Embryonic facial prominence (tissue), 1 donor: ENCODE results near the gene SNX21.
"Not testable (repeated sequence)": the region's sequence is repeated elsewhere in the genome, so short reads cannot be mapped to it uniquely, and the experiment has no call there.

ENCODE experiments used
- DNase-seq: peaks from one replicate; pipeline ENCODE4 v3.0.0-alpha.2; 2016; ENCODE audit errors: extremely low spot score

Gene SNX21

DNA sequence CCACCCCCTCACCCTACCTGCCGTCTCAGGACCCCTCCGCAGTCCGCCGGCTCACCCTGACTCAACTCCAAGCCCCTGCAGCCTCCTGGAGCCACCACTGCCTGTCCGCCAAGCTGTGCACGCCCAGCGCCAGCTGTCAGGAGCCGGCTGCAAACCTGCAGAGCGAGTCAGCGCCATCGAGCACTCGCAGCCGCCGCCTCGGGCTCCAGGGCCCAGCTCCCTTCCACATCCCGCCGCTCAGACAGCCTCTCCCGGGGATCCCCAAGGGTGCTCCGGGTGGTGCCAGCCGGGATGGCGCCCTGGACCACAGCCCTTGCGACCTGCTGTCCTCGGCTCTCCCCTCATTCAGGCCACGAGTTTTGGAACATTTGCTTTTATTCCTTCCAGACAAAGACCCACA, 10.7 kb upstream of the SNX21 start:
- no peak for DNase-seq

DNA sequence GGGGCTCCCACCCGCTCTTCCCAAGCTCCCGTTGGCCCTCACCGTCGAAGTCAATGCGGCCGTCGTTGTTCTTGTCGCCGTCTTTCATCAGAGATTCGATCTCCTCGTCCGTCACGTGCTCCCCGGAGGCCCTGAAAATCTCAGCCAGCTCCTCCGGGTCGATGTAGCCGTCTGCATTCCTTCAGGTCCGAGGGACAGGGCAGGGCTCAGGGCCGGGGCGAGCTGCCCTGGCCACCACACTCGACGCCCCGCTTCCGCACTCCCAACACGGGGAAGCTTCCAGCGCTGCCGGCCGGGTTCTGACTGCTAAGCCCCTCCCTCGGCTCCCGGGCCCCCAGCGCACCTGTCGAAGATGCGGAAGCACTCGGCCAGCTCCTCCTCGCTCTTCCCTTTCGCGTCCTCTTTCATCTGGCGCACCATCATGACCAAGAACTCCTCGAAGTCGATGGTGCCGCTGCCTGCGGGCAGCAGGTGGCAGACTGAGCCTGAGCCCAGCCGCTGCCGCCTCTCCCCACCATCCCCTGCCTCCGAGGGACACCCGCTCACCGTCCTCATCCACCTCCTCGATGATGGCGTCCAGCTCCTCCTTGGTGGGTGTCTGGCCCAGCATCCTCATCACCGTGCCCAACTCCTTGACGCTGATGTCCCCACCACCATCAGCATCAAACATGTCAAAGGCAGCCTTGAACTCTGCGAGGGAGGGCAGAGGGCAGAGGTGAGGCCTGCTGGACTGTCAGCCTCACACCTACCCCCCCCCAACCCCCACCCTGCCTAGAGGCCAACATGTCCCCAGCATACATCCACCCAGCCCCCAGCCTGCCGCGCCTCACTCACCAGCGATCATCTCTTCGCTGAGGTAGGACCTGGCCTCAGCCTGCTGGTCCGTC, 9.4 kb upstream of the SNX21 start:
- DNase-seq = no peak

DNA sequence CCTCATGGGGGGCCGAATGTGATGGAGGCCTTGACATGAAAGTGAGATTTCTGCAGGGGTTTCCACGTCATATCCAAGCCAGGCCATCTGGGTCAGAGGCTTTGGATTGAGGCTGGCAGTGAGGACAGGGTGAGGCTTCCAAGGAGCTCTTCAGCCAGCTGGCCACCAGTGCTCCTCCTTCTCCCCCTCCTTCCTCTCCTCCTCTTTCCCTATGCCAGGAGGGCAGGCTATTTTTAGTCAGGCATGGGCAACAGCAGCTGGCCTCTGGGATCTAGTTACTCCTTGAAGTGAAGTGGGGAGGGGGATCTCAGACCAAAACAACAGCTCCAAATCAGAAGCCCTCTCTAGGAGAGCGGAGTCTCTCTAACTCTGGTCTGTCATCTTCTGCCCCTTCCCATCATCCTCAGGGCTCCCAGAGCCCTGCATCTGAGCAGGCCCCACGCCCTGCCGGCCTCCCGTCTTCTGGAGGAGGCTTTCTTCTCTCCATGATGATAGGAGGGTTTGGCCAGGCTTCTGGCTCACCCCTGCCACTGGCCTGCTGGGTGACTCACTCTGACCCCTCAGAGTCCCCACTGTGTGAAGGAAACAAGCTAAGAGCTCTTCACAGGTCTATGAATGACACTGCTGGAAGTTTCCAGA, 7.1 kb upstream of the SNX21 start:
- DNase-seq = no peak

DNA sequence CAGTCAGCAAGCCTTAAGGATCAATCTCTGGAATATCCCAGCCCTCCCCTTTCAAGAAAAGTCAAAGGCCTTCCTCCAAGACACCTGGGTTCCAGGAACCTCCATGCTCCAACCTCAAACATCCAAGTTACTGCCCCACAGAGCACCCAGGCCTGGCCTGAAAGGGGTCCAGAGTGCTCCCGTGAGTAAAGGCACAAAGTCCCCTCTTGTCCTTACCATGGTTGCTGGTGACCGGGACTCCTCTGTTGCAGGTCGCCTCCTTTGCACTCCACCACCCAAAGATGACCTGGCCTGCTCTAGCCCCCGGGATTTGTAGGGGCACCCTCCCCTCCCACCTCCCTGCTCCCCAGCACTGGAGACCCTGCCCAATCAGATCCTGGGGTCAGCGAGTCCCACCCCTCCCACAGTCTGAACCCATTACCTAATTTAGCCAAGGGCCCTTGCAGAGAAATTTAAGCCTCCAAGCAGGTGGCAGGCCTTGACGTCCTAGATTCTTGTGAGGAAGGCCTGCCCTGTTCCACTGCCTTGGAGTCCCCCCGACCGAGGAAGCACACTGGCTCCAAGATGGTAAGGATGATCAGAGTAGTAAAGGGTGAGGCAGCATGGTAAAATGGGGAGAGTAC, 6.5 kb upstream of the SNX21 start, which contains the start of gene TNNC2:
TSS of gene TNNC2 (minus strand) at position 283 of the 623 bp plus-strand sequence. CDS start at position 219, 64 bp downstream.
- no peak for DNase-seq

DNA sequence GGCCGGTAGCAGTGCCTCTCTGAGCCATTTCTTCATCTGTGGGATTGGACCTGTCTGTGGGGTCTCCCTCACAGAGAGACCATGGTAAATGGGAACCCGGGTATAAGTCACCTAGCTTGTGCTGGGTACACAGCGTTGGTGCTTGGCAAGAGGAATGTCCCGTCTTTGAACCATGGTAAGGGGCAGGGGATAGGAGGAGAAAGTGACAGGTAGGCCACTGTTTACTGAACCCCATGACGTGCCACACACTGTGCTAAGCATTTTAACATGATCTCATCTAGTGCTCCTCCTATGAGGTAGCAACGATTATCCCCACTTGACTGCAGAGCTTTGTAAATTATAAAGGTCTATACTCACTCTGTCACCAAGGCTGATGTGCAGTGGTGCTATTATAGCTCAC, 5.9 kb upstream of the SNX21 start:
- DNase-seq = no peak

DNA sequence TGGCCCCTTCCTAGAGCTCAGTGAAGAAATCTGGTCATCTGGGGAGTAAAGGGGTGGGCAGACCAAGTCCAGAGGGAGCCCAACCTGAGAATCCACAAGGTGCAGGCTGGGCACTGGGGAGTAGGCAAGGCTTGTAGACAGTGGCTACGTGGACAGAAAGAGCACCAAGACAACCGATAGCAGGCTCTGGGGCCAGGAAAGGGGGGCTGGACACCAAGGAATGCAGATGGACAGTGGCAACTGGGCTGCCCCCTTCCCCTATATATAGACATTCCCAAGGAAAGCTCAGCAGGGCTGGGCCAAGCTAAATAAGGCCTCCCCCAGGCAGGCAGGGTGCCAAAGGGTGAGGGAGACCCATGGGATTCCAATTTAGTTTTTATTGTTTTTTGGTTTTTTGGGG, 5.0 kb upstream of the SNX21 start:
- no peak for DNase-seq

DNA sequence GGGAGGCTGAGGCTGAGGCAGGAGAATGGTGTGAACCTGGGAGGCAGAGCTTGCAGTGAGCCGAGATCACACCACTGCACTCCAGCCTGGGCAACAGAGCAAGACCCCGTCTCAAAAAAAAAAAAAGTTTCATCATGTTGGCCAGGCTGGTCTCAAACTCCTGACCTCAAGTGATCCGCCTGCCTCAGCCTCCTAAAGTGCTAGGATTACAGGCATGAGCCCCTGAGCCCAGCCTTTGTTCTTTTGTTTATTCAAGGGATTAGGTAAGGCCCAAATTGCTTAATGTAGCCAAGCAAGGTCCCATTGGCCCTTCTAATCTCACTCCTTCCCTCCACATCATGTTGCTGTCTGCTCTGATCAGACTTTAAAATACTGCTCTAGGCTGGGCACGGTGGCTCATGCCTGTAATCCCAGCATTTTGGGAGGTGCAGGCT, 3.9 kb upstream of the SNX21 start:
- not testable (repeated sequence) for DNase-seq

DNA sequence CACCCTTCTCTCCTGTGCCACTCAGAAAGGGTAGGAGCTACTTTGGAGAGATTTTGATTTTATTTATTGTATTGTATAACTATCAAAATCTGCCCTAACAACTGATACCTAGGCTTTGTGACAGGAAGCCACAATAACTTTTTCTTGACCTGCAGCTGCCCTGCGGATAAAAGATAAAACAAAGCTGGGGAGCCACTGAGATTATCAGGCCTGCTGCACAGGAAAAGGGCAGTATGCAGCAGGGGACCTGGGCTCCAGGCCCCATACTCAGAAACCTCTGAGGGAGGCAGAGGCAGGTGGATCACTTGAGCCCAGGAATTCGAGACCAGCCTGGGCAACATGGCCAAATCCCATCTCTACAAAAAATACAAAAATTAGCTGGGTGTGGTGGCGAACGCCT, 980 bp upstream of the SNX21 start:
- no peak for DNase-seq

DNA sequence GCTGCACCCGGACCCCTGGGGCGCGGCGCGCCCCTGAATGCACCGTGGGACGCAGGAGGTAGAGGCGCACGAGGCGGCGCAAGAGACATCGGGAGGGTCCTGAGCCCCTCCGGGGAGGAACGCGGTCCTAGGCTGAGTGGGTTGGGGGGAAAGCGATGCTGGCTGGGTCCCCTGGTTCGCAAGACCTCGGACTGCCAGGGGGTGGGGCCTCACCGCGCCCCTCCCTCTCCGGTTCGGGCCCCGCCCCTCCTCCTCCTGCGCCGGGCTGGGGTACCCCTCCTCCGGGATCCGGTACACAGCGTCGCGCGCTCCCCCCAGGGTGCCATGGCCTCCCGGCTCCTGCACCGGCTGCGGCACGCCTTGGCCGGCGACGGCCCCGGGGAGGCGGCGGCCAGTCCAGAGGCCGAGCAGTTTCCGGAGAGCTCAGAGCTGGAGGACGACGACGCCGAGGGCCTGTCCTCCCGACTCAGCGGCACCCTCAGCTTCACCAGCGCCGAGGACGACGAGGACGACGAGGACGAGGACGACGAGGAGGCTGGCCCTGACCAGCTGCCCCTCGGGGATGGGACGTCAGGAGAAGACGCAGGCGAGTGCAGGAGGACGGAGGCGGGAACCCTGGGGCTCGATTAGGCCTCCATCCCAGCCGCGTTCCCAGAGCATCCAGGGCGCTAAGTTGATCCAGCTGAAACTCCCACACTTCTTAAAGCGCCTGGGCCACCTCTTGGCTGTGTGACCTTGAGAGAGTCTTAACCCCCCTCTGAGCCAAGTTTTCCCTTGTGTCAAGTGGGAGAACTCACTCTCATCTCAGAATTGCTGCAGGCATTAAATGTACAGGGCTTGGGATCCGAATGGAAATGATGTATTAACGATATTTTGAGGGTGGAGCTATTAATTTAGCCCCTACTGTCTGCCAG, 541 bp downstream of the SNX21 start:
- DNase-seq = peak; percentile 27

DNA sequence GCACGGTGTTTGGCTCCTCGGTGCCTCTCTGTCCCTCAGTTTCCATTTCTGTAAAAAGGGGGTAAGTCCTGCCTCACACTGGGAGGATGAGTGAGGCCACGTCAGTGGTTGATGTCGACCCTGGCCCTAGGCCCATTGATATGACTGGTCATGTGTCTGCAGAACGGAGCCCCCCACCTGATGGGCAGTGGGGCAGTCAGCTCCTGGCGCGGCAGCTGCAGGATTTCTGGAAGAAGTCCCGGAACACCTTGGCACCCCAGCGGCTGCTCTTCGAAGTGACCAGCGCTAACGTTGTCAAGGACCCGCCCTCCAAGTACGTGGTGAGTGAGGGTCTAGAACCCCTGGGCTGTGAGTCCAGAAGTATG, 1.2 kb downstream of the SNX21 start:
- no peak for DNase-seq

DNA sequence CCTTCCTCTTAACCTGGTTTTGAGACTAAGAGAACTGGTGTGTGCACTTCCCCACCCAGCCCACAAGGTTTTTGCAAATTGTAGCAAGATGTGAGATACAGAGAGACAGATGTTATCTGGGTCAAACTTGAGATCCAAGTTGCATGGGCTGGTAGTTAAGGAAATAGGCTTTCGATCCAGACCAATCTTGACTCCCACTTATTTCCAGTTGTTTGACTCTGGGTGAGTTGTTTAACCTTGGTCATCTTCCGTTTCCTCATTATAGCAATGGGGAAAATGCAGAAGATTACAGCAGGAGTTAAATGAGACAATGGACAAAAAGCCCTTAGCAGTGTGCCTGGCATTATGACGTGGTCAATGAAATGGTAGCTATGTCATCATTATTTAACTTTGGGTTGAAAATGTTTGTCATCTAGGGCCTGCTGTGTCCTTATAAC, 1.7 kb downstream of the SNX21 start:
- DNase-seq = no peak

DNA sequence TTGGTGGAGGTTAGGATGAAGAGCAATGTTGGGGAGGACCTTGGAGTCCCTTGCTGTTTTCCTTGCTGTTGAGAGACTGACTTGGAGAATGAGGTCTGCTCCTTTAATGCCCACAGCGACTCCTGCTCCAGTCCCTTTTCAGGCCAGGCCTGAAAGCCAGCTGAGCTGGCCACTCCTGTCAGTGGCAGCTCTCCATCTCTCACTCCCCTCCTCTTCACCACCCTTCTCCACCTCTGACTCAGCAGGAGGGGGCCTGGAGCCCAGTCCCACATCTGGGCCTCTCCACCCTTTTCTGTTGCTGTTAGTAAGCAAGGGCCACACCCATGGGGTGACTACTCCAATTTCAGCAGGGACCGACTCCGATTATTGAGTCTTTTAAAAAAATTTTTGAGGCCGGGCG, 2.2 kb downstream of the SNX21 start:
- no peak for DNase-seq

DNA sequence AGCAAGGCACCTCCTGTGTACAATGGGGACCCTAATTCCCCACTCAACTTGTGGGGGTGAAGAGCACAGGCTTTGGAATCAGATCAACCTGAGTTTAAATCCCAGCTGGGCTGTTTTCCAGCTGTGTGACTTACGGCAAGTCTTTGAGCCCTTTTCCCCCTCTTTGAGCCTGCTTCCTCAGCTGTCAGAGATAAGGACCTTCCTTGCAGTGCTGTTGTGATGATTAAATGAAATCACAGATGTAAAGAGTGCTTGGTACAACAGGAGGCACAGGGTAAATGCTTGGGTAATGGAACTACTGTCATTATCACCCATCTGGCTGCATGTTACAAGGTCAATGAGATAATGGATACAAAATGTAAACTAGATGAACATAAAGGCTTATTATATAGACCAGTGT, 3.2 kb downstream of the SNX21 start:
- no peak for DNase-seq

DNA sequence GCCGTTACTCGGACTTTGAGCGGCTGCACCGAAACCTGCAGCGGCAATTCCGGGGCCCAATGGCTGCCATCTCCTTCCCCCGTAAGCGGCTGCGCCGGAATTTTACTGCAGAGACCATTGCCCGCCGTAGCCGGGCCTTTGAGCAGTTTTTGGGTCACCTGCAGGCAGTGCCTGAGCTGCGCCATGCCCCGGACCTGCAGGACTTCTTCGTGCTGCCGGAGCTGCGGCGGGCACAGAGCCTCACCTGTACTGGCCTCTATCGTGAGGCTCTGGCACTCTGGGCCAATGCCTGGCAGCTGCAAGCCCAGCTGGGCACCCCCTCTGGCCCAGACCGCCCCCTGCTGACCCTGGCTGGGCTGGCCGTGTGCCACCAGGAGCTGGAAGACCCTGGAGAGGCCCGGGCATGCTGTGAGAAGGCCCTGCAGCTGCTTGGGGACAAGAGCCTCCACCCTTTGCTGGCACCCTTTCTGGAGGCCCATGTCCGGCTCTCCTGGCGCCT, 7.2 kb downstream of the SNX21 start:
- no peak for DNase-seq

DNA sequence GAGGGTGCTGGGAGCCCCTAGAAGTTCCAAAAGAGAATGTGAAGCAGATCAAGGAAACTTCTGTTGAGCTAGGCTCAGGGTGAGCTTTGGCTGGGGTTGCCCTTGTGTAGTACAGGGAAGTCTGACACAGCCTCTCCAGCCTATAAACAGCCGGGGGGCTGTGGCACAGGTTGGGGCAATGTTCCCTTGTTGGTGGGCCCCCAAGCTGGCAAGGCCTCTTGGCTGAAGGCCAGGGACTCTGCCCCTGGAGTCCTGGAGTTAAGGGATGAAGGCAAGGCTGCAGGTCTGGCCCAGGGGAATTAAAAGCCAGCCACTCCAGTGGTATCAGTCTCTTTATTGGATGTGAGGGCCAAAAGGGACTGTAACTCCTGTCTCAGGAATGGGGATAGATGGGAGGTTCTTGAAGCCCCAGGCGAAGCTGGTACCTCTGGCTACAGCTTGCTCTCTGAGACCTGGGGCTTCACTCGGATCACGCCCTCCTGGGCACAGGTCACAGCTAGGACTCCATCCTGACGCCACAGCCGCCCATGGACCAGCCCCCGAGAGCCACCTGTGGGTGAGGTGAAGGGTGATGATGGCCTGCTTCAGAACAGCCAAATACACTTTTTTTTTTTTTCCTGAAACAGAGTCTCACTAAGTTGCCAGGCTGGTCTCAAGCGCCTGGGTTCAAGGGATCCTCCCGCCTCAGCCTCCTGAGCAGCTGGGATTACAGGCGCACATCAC, 8.0 kb downstream of the SNX21 start:
- DNase-seq = no peak

DNA sequence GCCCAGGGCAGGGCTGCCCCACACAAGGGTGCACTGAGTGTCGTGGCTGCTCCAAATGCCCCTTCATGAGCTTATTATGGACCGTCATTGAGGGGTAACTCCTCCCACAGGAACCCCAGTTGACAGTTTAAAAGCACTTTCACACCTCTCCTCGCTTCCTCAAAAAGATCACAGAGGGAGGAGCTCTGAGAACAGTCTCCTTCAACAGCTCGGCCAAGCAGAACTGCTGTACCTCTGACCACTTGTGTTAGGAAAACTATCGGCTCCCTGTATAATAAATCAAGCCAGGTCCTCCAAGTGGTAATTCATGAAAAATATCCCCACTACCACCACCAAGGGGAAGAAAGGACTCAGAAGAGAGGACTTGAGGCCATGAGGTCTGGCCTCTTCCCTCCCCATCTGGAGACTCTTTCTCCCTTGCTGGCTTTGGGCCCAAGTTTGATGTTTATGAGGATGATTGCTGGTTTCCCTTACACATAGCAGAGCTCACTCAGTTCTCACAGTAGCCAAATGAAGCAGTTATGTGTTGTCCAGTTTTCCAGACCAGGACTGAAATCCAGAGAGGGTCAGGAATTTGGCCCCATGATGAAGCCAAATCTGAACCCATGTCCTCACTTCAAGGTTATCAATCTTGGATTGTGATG, 8.7 kb downstream of the SNX21 start:
- no peak for DNase-seq

DNA sequence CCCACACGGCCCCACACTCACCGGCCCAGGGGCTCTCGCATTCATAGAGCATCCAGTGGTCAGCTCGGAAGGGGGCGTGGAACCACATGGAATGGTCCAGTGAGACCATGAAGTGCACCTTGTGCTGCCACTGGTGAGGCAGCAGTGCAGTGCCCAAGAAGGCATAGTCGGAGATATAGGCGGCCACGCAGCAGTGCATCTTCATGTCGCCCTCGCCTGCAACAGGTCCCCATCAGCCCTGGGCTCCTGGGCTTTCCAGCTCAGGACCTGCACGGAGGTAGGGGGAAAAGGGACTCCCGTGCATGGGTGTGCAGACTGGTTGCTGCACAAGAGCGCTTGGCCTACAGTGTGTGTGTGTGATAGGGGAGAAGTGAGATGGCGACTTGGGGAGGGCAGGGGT, 9.9 kb downstream of the SNX21 start:
- DNase-seq = no peak

DNA sequence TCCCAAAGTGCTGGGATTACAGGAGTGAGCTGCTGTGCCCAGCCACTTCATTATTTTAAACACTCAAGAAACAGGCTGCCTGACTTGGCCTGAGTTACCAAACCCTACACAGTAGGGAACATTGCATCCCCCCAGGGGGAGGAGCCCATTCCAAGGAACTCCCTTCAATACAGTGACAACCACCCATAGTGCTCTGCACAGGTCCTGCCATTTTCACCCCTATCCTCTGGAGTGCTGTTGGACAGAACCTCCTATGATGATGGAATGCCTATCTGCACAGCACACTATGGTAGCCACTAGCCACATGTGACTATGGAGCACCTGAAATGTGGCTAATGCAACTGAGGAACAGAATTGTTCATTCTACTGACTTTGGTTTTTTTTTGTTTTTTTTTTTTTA, 11.9 kb downstream of the SNX21 start:
- no peak for DNase-seq

DNA sequence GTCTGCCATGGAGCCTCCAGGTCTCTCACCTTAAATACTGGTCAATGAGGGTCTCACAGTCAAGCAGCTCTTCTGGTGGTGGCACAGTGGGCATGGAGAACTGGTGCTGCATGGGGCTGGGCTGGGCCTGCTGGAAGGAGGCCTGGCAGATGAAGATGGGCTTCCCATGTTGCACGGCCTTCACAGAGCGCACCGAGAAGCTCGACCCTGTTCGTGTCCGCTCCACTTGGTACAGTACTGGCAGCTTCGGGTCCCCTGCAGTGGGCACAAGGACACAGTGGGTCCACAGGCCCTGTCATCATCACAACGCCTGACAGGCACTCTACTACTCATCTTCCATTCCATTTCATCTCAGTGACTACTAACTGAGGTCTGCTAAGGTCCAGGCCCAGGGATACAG, 14.8 kb downstream of the SNX21 start:
- DNase-seq = no peak

DNA sequence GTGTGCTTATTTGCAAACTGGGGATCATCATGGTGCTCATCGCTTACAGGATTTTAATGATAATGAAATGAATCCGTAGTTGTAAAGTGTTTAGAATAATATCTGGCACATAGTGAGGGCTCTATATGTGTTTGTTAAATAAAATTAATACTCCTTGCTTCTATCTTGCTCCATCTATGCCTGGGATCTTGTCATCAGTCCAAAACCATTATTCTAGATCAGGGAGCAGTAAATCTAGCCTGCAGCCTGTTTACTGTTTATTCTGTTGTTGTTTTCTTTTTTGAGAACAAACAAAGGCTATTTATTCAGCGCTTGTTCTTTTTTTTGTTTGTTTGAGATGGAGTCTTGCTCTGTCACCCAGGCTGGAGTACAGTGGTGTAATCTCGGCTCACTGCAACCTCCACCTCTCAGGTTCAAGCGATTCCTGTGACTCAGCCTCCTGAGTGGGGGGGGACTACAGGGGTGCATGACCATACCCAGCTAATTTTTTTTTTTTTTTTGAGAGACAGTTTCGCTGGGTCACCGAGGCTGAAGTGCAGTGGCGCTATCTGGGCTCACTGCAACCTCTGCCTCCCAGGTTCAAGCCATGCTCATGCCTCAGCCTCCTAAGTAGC, 15.5 kb downstream of the SNX21 start:
- DNase-seq = no peak
